ENCODE results near the gene COQ3.

Gene COQ3

GRCh38 chr6:99422912-99423311 lies 28.9 kb upstream of the COQ3 start:
- Histone ChIP-seq H3K27me3 (ENCODE audit: control insufficient read depth in 1 of 2, insufficient read depth in 2 of 2, low read length in 2 of 2) (no peaks in the 10 kb centered on the region), H3K9ac (ENCODE audit: low read depth in 1 of 2, low read length in 2 of 2) (no peak overlapping the region), H3K27ac (ENCODE audit: low read depth, low read length) (no peak overlapping the region), H3K4me3 (ENCODE audit: low read depth in 1 of 2, low read length in 2 of 2) (peak overlapping the region in 1 of 2 donors; percentile 4), H3K36me3 (ENCODE audit: control insufficient read depth in 1 of 2, insufficient read depth in 2 of 2, low read length in 2 of 2) (peaks cover 0 to 6% of the 10 kb centered on the region in 2 donors), H3K4me1 (ENCODE audit: control insufficient read depth in 1 of 2, insufficient read depth in 2 of 2, low read length in 2 of 2) (peaks cover 32 to 39% of the 10 kb centered on the region in 2 donors), H3K9me3 (ENCODE audit: control insufficient read depth in 1 of 2, low read length in 2 of 2) (no peaks in the 10 kb centered on the region)

GRCh38 chr6:99416892-99417767 lies 23.1 kb upstream of the COQ3 start:
- Histone ChIP-seq H3K4me3 (ENCODE audit: low read depth in 1 of 2, low read length in 2 of 2) (no peak overlapping the region), H3K9me3 (ENCODE audit: control insufficient read depth in 1 of 2, low read length in 2 of 2) (no peaks in the 10 kb centered on the region), H3K36me3 (ENCODE audit: control insufficient read depth in 1 of 2, insufficient read depth in 2 of 2, low read length in 2 of 2) (peaks cover 3 to 7% of the 10 kb centered on the region in 2 donors), H3K4me1 (ENCODE audit: control insufficient read depth in 1 of 2, insufficient read depth in 2 of 2, low read length in 2 of 2) (peaks cover 7 to 26% of the 10 kb centered on the region in 2 donors), H3K9ac (ENCODE audit: low read depth in 1 of 2, low read length in 2 of 2) (no peak overlapping the region), H3K27ac (ENCODE audit: low read depth, low read length) (no peak overlapping the region), H3K27me3 (ENCODE audit: control insufficient read depth in 1 of 2, insufficient read depth in 2 of 2, low read length in 2 of 2) (no peaks in the 10 kb centered on the region)

DNA sequence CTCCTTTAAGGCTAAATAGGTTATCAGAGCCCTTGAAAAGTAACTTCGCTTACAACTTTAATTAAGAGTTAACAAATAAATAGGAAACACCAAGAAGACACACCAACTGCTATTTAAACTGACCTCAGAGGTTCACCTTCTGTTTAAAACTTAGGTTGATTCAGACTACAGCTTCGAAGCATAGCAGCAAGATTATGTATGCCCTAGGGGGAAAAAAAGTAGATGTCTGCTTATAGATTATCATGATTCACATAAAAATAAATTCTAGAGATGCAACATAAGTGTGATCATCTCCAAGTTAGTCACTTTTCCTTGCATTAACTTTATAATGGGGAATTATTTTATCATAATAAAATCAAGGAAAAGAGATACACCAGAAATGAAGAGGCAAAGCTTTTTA lies 22.2 kb upstream of the COQ3 start:
- H3K36me3 ChIP-seq (ENCODE audit: control insufficient read depth in 1 of 2, insufficient read depth in 2 of 2, low read length in 2 of 2): peaks cover 0 to 14% of the 10 kb centered on the region in 2 donors
- no peak overlapping the region for H3K9ac ChIP-seq (ENCODE audit: low read depth in 1 of 2, low read length in 2 of 2)
- peaks cover 0 to 20% of the 10 kb centered on the region in 2 donors for H3K4me1 ChIP-seq (ENCODE audit: control insufficient read depth in 1 of 2, insufficient read depth in 2 of 2, low read length in 2 of 2)
- no peaks in the 10 kb centered on the region for H3K27me3 ChIP-seq (ENCODE audit: control insufficient read depth in 1 of 2, insufficient read depth in 2 of 2, low read length in 2 of 2)
- H3K27ac ChIP-seq (ENCODE audit: low read depth, low read length): no peak overlapping the region
- no peak overlapping the region for H3K4me3 ChIP-seq (ENCODE audit: low read depth in 1 of 2, low read length in 2 of 2)
- no peaks in the 10 kb centered on the region for H3K9me3 ChIP-seq (ENCODE audit: control insufficient read depth in 1 of 2, low read length in 2 of 2)

DNA sequence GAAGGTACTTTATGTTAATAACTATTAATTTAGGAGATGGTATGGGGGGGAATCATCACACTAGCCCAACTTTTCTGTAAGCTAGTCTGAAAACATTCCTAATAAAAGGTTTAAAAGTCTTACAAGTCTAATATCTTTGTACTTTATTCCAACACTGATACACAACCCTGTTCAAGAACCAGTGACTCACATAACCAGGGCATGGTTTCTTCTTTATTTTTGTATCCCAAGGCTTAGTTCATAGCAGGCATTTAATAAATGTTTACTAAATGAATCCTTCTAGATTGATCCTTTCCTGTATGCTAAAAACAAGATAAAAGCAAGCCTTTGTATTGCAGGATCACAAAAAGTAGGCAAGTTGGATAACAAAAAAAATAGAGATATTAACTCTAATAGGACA lies 21.5 kb upstream of the COQ3 start:
- Histone ChIP-seq H3K4me3 (ENCODE audit: low read depth in 1 of 2, low read length in 2 of 2) (no peak overlapping the region), H3K27me3 (ENCODE audit: control insufficient read depth in 1 of 2, insufficient read depth in 2 of 2, low read length in 2 of 2) (no peaks in the 10 kb centered on the region), H3K4me1 (ENCODE audit: control insufficient read depth in 1 of 2, insufficient read depth in 2 of 2, low read length in 2 of 2) (peaks cover 0 to 16% of the 10 kb centered on the region in 2 donors), H3K9me3 (ENCODE audit: control insufficient read depth in 1 of 2, low read length in 2 of 2) (no peaks in the 10 kb centered on the region), H3K27ac (ENCODE audit: low read depth, low read length) (no peak overlapping the region), H3K9ac (ENCODE audit: low read depth in 1 of 2, low read length in 2 of 2) (no peak overlapping the region), H3K36me3 (ENCODE audit: control insufficient read depth in 1 of 2, insufficient read depth in 2 of 2, low read length in 2 of 2) (peaks cover 4 to 20% of the 10 kb centered on the region in 2 donors)

DNA sequence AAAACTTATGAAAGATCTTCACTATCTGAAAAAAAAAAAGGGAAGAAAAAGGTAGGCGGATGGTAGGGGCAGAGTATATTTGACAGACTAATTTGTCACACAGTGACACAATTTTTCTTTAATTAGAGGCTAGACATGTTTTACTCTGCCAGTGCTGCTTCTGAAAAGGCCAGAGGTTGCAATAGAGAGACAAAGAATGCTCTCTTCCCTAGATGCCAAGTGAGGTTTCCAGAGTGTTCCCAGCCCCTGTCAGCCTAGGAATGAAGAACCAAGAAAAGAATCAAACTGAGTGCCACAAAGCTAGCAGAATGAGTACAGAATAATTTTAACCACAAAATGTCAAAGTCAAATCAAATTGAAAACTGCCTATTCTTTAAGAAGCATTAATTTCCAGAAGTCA lies 18.1 kb upstream of the COQ3 start:
- no peak overlapping the region for H3K4me3 ChIP-seq (ENCODE audit: low read depth in 1 of 2, low read length in 2 of 2)
- H3K36me3 ChIP-seq (ENCODE audit: control insufficient read depth in 1 of 2, insufficient read depth in 2 of 2, low read length in 2 of 2): peaks cover 18 to 37% of the 10 kb centered on the region in 2 donors
- peaks cover 0 to 11% of the 10 kb centered on the region in 2 donors for H3K4me1 ChIP-seq (ENCODE audit: control insufficient read depth in 1 of 2, insufficient read depth in 2 of 2, low read length in 2 of 2)
- no peak overlapping the region for H3K9ac ChIP-seq (ENCODE audit: low read depth in 1 of 2, low read length in 2 of 2)
- no peaks in the 10 kb centered on the region for H3K27me3 ChIP-seq (ENCODE audit: control insufficient read depth in 1 of 2, insufficient read depth in 2 of 2, low read length in 2 of 2)
- no peak overlapping the region for H3K27ac ChIP-seq (ENCODE audit: low read depth, low read length)
- no peaks in the 10 kb centered on the region for H3K9me3 ChIP-seq (ENCODE audit: control insufficient read depth in 1 of 2, low read length in 2 of 2)

DNA sequence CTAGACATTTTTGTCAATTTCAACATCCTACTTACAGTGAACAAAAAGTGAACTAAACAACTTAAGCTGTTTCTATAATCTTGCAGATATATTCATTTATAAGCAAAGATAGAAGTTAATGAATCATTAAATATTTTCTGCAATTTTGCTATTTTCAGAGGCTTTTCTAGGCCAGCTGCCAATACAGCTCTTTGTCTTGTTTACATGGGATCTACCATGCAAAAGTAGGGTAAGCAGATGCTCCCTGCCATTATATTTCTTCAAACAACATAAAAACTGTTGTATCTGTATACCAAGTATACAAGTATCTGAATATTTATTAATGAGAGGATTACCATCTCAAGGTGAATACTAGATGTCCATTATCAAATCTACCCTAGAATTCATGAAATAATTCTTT lies 15.7 kb upstream of the COQ3 start:
- no peak overlapping the region for H3K4me3 ChIP-seq (ENCODE audit: low read depth in 1 of 2, low read length in 2 of 2)
- peaks cover 22 to 60% of the 10 kb centered on the region in 2 donors for H3K36me3 ChIP-seq (ENCODE audit: control insufficient read depth in 1 of 2, insufficient read depth in 2 of 2, low read length in 2 of 2)
- no peak overlapping the region for H3K9ac ChIP-seq (ENCODE audit: low read depth in 1 of 2, low read length in 2 of 2)
- H3K27ac ChIP-seq (ENCODE audit: low read depth, low read length): no peak overlapping the region
- no peaks in the 10 kb centered on the region for H3K9me3 ChIP-seq (ENCODE audit: control insufficient read depth in 1 of 2, low read length in 2 of 2)
- H3K27me3 ChIP-seq (ENCODE audit: control insufficient read depth in 1 of 2, insufficient read depth in 2 of 2, low read length in 2 of 2): no peaks in the 10 kb centered on the region
- no peaks in the 10 kb centered on the region for H3K4me1 ChIP-seq (ENCODE audit: control insufficient read depth in 1 of 2, insufficient read depth in 2 of 2, low read length in 2 of 2)

- Histone ChIP-seq H3K36me3 (ENCODE audit: control insufficient read depth in 1 of 2, insufficient read depth in 2 of 2, low read length in 2 of 2) (peaks cover 37 to 77% of the 10 kb centered on the region in 2 donors), H3K9me3 (ENCODE audit: control insufficient read depth in 1 of 2, low read length in 2 of 2) (no peaks in the 10 kb centered on the region), H3K4me1 (ENCODE audit: control insufficient read depth in 1 of 2, insufficient read depth in 2 of 2, low read length in 2 of 2) (no peaks in the 10 kb centered on the region), H3K27ac (ENCODE audit: low read depth, low read length) (no peak overlapping the region), H3K9ac (ENCODE audit: low read depth in 1 of 2, low read length in 2 of 2) (no peak overlapping the region), H3K27me3 (ENCODE audit: control insufficient read depth in 1 of 2, insufficient read depth in 2 of 2, low read length in 2 of 2) (no peaks in the 10 kb centered on the region), H3K4me3 (ENCODE audit: low read depth in 1 of 2, low read length in 2 of 2) (no peak overlapping the region)
Measured at GRCh38 chr6:99407076-99407475, 13.1 kb upstream of the COQ3 start.

DNA sequence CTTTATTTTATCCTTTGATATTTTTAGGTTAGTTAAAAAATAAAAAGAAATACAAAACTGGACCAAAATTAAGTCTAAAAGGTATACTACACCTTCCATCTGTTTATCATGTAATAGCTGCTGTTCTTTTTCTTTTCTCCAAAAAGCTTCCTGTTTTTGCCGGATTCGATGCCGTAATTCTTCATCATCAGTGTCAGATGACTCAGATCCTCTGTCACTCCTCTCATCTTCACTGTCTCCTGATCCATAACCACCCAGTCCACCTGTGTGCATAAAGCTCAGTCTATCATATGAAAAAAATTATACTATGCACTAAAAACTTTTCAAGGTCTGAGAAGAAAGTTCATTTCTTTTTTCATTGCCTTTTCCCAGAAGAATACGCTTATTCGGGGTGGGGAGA lies 8.5 kb upstream of the COQ3 start:
- peaks cover 29 to 77% of the 10 kb centered on the region in 2 donors for H3K36me3 ChIP-seq (ENCODE audit: control insufficient read depth in 1 of 2, insufficient read depth in 2 of 2, low read length in 2 of 2)
- no peaks in the 10 kb centered on the region for H3K4me1 ChIP-seq (ENCODE audit: control insufficient read depth in 1 of 2, insufficient read depth in 2 of 2, low read length in 2 of 2)
- no peak overlapping the region for H3K9ac ChIP-seq (ENCODE audit: low read depth in 1 of 2, low read length in 2 of 2)
- no peaks in the 10 kb centered on the region for H3K9me3 ChIP-seq (ENCODE audit: control insufficient read depth in 1 of 2, low read length in 2 of 2)
- H3K4me3 ChIP-seq (ENCODE audit: low read depth in 1 of 2, low read length in 2 of 2): no peak overlapping the region
- H3K27ac ChIP-seq (ENCODE audit: low read depth, low read length): no peak overlapping the region
- no peaks in the 10 kb centered on the region for H3K27me3 ChIP-seq (ENCODE audit: control insufficient read depth in 1 of 2, insufficient read depth in 2 of 2, low read length in 2 of 2)

- Histone ChIP-seq H3K27ac (ENCODE audit: low read depth, low read length) (no peak overlapping the region), H3K9ac (ENCODE audit: low read depth in 1 of 2, low read length in 2 of 2) (no peak overlapping the region), H3K4me1 (ENCODE audit: control insufficient read depth in 1 of 2, insufficient read depth in 2 of 2, low read length in 2 of 2) (no peaks in the 10 kb centered on the region), H3K9me3 (ENCODE audit: control insufficient read depth in 1 of 2, low read length in 2 of 2) (no peaks in the 10 kb centered on the region), H3K4me3 (ENCODE audit: low read depth in 1 of 2, low read length in 2 of 2) (no peak overlapping the region), H3K27me3 (ENCODE audit: control insufficient read depth in 1 of 2, insufficient read depth in 2 of 2, low read length in 2 of 2) (no peaks in the 10 kb centered on the region), H3K36me3 (ENCODE audit: control insufficient read depth in 1 of 2, insufficient read depth in 2 of 2, low read length in 2 of 2) (peaks cover 6 to 31% of the 10 kb centered on the region in 2 donors)
Measured at GRCh38 chr6:99397287-99397686, 3.3 kb upstream of the COQ3 start.

- Histone ChIP-seq H3K36me3 (ENCODE audit: control insufficient read depth in 1 of 2, insufficient read depth in 2 of 2, low read length in 2 of 2) (peaks cover 0 to 5% of the 10 kb centered on the region in 2 donors), H3K27ac (ENCODE audit: low read depth, low read length) (no peak overlapping the region), H3K27me3 (ENCODE audit: control insufficient read depth in 1 of 2, insufficient read depth in 2 of 2, low read length in 2 of 2) (no peaks in the 10 kb centered on the region), H3K9me3 (ENCODE audit: control insufficient read depth in 1 of 2, low read length in 2 of 2) (no peaks in the 10 kb centered on the region), H3K9ac (ENCODE audit: low read depth in 1 of 2, low read length in 2 of 2) (peak overlapping the region; percentile 75 to 85), H3K4me1 (ENCODE audit: control insufficient read depth in 1 of 2, insufficient read depth in 2 of 2, low read length in 2 of 2) (no peaks in the 10 kb centered on the region), H3K4me3 (ENCODE audit: low read depth in 1 of 2, low read length in 2 of 2) (peak overlapping the region; percentile 86 to 96)
Measured at GRCh38 chr6:99393366-99393697, 663 bp downstream of the COQ3 start.
